ENCODE measurements around the gene CPNE5. TPM values are rescaled to one million over a fixed set of nuclear protein-coding genes. Genes with fewer than 3 reads are reported as not detected.

Gene CPNE5
- total RNA-seq, 1 experiment from 2014 or later = 0.37 TPM

DNA sequence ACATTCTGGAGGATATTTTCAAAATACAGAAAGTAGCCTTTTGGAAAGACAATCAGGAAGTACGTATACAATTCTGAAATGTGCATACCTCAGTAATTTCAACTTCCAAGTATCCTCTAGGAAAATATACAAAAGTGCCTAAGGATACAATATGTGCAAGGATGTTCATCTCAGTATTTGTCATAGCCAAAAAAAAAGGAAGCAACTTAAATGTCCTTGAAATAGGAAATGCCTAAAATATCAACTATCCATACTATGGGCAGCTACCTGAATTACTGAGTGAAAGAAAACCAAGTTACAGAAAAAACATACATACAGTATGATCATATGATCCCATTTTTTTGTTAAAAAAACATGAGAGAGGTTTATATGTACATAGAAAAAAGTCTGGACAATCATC, 33.9 kb upstream of the CPNE5 start:
- Histone ChIP-seq H3K79me2 (ENCODE audit: low read depth) (peaks cover 22% of the 10 kb centered on the region), H3K27me3 (ENCODE audit: insufficient read depth, low read depth) (no peaks in the 10 kb centered on the region), H3K4me2 (peak overlapping the region; percentile 93), H3K9me3 (ENCODE audit: insufficient read depth, low read depth) (no peaks in the 10 kb centered on the region), H3F3A (ENCODE audit: insufficient read depth, low read depth) (peaks cover 5% of the 10 kb centered on the region; the same call in 1 of the 2 replicates), H3K4me1 (replicated peaks; ENCODE audit: insufficient read depth) (peaks cover 19% of the 10 kb centered on the region), H2AFZ (no peak overlapping the region), H3K27ac (no peak overlapping the region), H3K9me2 (ENCODE audit: insufficient read depth) (no peaks in the 10 kb centered on the region), H3K36me3 (ENCODE audit: low read depth) (0 out of 2 replicates have a peak, but pooled peaks cover 11% of the 10 kb centered on the region), H4K20me1 (ENCODE audit: insufficient read depth) (no peaks in the 10 kb centered on the region), H3K4me3 (peak overlapping the region; percentile 78; the same call in 1 of the 2 replicates)
- ChIA-PET POLR2A (ENCODE audit: unreplicated experiment) (interaction anchor here (0.6 kb wide), 1 partner anchor 195 kb away, joined by 3 read pairs; the partner anchor contains the start of gene CDKN1A), CTCF (interaction anchor here (0.6 kb wide), 1 partner anchor 41 kb away, joined by 8 read pairs; no protein-coding TSS in a partner anchor)
- BruUV-seq (replicated peaks) = no TSS peak
- no peak for DNase-seq
- intact Hi-C loops (cut with micrococcal nuclease; ENCODE audit: unreplicated experiment) = loop anchor here (5.0 kb wide), 1 partner anchor 144 kb away; no protein-coding TSS in a partner anchor
- no peak for TF ChIP-seq EZH2 (IDR thresholded peaks at IDR 0.05; ENCODE audit: low read depth)
- TF ChIP-seq, protein P1, sequence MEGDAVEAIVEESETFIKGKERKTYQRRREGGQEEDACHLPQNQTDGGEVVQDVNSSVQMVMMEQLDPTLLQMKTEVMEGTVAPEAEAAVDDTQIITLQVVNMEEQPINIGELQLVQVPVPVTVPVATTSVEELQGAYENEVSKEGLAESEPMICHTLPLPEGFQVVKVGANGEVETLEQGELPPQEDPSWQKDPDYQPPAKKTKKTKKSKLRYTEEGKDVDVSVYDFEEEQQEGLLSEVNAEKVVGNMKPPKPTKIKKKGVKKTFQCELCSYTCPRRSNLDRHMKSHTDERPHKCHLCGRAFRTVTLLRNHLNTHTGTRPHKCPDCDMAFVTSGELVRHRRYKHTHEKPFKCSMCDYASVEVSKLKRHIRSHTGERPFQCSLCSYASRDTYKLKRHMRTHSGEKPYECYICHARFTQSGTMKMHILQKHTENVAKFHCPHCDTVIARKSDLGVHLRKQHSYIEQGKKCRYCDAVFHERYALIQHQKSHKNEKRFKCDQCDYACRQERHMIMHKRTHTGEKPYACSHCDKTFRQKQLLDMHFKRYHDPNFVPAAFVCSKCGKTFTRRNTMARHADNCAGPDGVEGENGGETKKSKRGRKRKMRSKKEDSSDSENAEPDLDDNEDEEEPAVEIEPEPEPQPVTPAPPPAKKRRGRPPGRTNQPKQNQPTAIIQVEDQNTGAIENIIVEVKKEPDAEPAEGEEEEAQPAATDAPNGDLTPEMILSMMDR (conservative IDR thresholded peaks at IDR 0.05) = no peak

DNA sequence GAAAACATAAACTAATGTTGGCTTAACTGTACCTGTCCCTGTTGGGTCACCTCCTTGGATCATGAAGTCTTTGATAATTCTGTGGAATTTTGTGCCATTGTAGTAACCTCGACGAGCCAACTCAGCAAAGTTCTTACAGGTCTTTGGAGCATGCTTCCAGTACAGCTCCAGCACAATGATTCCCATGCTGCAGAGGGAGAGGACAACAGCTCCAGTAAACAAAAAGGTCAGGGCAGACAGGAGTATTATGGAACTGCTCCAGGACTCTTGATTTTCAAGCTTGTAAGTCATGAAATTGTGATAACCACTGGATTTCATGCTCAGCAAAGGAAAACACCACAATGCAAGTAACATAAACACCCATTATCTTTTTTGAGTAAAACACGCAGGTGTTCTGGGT, 32.4 kb upstream of the CPNE5 start:
- intact Hi-C loops (cut with micrococcal nuclease; ENCODE audit: unreplicated experiment) = loop anchor here (5.0 kb wide), 1 partner anchor 146 kb away; no protein-coding TSS in a partner anchor
- DNase-seq = no peak
- Histone ChIP-seq H3K4me3 (no peak overlapping the region), H3K36me3 (ENCODE audit: low read depth) (0 out of 2 replicates have a peak, but pooled peaks cover 11% of the 10 kb centered on the region), H3K4me1 (replicated peaks; ENCODE audit: insufficient read depth) (peaks cover 19% of the 10 kb centered on the region), H3K79me2 (ENCODE audit: low read depth) (peaks cover 22% of the 10 kb centered on the region), H4K20me1 (ENCODE audit: insufficient read depth) (no peaks in the 10 kb centered on the region; the same call in 1 of the 2 replicates), H3K27me3 (ENCODE audit: insufficient read depth, low read depth) (no peaks in the 10 kb centered on the region), H3K4me2 (no peak overlapping the region), H3F3A (ENCODE audit: insufficient read depth, low read depth) (peaks cover 5% of the 10 kb centered on the region; the same call in 1 of the 2 replicates), H3K9me3 (ENCODE audit: insufficient read depth, low read depth) (no peaks in the 10 kb centered on the region), H3K9me2 (ENCODE audit: insufficient read depth) (no peaks in the 10 kb centered on the region), H2AFZ (no peak overlapping the region), H3K27ac (no peak overlapping the region)
- TF ChIP-seq, protein P1 (conservative IDR thresholded peaks at IDR 0.05) = no peak
- TF ChIP-seq EZH2 (IDR thresholded peaks at IDR 0.05; ENCODE audit: low read depth) = no peak
- no TSS peak for BruUV-seq (replicated peaks)
- POLR2A ChIA-PET (ENCODE audit: unreplicated experiment) = interaction anchor here (0.6 to 0.7 kb wide), 4 partner anchors 42 to 777 kb away, joined by 3 to 10 read pairs (median 4); no protein-coding TSS in a partner anchor
- CTCF ChIA-PET = no interaction called here

DNA sequence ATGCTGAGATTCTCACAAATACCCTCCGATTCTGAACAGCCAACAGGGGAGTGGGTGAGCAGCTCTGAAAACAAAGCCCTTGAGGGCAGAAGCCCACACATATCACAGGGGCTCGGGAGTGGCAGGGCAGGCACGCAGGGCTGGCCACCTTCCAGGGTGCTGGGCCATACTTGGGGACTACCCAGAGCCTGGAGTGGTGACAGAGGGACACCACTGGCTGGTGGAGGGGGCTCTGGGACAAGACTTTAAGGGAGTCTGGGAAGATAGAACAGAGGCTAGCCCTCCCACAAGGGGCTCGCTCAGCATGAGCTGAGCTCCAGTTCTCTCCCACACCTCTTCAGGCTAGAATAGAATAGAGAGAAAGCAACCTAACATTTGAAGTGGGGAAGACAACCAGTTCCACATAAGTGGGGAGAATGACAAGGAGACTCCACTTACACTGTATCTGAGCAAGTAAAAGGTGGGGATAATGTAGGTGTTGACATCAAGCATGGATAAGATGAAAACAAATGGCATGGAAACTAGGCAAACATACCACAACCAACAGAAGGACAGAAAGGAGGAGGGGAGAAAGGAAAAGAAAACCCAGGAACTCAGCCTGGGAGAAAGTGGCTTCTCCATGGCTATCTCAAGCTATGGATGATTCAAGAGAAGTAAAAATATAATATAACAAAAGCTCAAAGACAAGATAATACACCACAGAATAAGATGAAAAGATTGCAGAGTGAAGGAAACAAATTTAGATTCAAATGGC, 28.4 kb upstream of the CPNE5 start:
- Histone ChIP-seq H3K36me3 (ENCODE audit: low read depth) (0 out of 2 replicates have a peak, but pooled peaks cover 5% of the 10 kb centered on the region), H2AFZ (no peak overlapping the region), H4K20me1 (ENCODE audit: insufficient read depth) (no peaks in the 10 kb centered on the region; the same call in 1 of the 2 replicates), H3K4me1 (replicated peaks; ENCODE audit: insufficient read depth) (0 out of 2 replicates have a peak, but pooled peaks cover under 1% of the 10 kb centered on the region), H3K79me2 (ENCODE audit: low read depth) (peaks cover 4% of the 10 kb centered on the region), H3K4me2 (no peak overlapping the region), H3K27ac (no peak overlapping the region), H3F3A (ENCODE audit: insufficient read depth, low read depth) (no peaks in the 10 kb centered on the region), H3K4me3 (no peak overlapping the region), H3K27me3 (ENCODE audit: insufficient read depth, low read depth) (no peaks in the 10 kb centered on the region), H3K9me3 (ENCODE audit: insufficient read depth, low read depth) (no peaks in the 10 kb centered on the region), H3K9me2 (ENCODE audit: insufficient read depth) (no peaks in the 10 kb centered on the region)
- ChIA-PET CTCF (no interaction called here), POLR2A (ENCODE audit: unreplicated experiment) (interaction anchor here (0.5 kb wide), 1 partner anchor 1013 kb away, joined by 5 read pairs; no protein-coding TSS in a partner anchor)
- intact Hi-C loops (cut with micrococcal nuclease; ENCODE audit: unreplicated experiment) = no loop called here
- no peak for DNase-seq
- no peak for TF ChIP-seq EZH2 (IDR thresholded peaks at IDR 0.05; ENCODE audit: low read depth)
- TF ChIP-seq, protein P1 (conservative IDR thresholded peaks at IDR 0.05) = no peak
- no TSS peak for BruUV-seq (replicated peaks)

Measured in PC-9 (cell line).